Activated CD4-positive, alpha-beta T cell treated with anti-CD3 and anti-CD28 coated beads, Interleukin-2, amount 50 U/mL, for 48 hours (primary cell): Measurements from ENCODE around the gene FKBP7.
A peak's percentile ranks its signal among the peaks of the same experiment; 100 is the strongest.
"Not testable (repeated sequence)": the region's sequence is repeated elsewhere in the genome, so short reads cannot be mapped to it uniquely, and the experiment has no call there.

Experiments used
- DNase-seq, 2 experiments: peaks; one replicate each; pipeline ENCODE4 v3.0.0-alpha.2; 2020

The FKBP7 gene

GRCh38 chr2:178484245-178485041, 6.0 kb upstream of the FKBP7 start:
- DNase-seq = no peak

GRCh38 chr2:178482437-178482836, 4.0 kb upstream of the FKBP7 start:
- DNase-seq = no peak

- DNase-seq = peak; percentile 81 to 86
These were observed 2.1 kb upstream of the FKBP7 start, which contains the start of gene PLEKHA3 for GRCh38 chr2:178480227-178481181. TSS of gene PLEKHA3 (plus strand) at chr2:178480457. CDS start at chr2:178480870, 413 bp downstream.

GRCh38 chr2:178479758-178480226, 1.4 kb upstream of the FKBP7 start:
- DNase-seq = no peak

GRCh38 chr2:178479275-178479616, 846 bp upstream of the FKBP7 start:
- no peak for DNase-seq

GRCh38 chr2:178478130-178478438, 316 bp downstream of the FKBP7 start:
- DNase-seq = peak; percentile 14 to 16

- no peak for DNase-seq
These were observed 814 bp downstream of the FKBP7 start for GRCh38 chr2:178477443-178478129.

- no peak for DNase-seq
These were observed 1.9 kb downstream of the FKBP7 start for GRCh38 chr2:178476477-178476876.

- DNase-seq = no peak
These were observed 3.8 kb downstream of the FKBP7 start for GRCh38 chr2:178474560-178474959.

- no peak for DNase-seq
These were observed 4.5 kb downstream of the FKBP7 start for GRCh38 chr2:178473931-178474330.

- DNase-seq = no peak
These were observed 5.0 kb downstream of the FKBP7 start for GRCh38 chr2:178473373-178473772.

GRCh38 chr2:178471313-178471712, 7.1 kb downstream of the FKBP7 start:
- not testable (repeated sequence) for DNase-seq

- DNase-seq = no peak
These were observed 9.1 kb downstream of the FKBP7 start for GRCh38 chr2:178469219-178469849.

- no peak for DNase-seq
These were observed 21.0 kb downstream of the FKBP7 start for GRCh38 chr2:178457390-178457886.

GRCh38 chr2:178455947-178456346, 22.5 kb downstream of the FKBP7 start:
- DNase-seq = no peak

GRCh38 chr2:178452870-178453269, 25.5 kb downstream of the FKBP7 start:
- DNase-seq = no peak

GRCh38 chr2:178452334-178452733, 26.1 kb downstream of the FKBP7 start:
- no peak for DNase-seq

- peak; percentile 96 to 97 for DNase-seq
These were observed 27.4 kb downstream of the FKBP7 start, which contains the start of the genes PJVK and PRKRA for GRCh38 chr2:178450774-178451525. TSS of gene PJVK (plus strand) at chr2:178451378. CDS start at chr2:178453410, 2,032 bp downstream. TSS of gene PRKRA (minus strand) at chr2:178451175. CDS start at chr2:178451030, 145 bp downstream.

GRCh38 chr2:178450524-178450773, 28.0 kb downstream of the FKBP7 start:
- no peak for DNase-seq

- no peak for DNase-seq
These were observed 28.5 kb downstream of the FKBP7 start for GRCh38 chr2:178449700-178450523.
